ENCODE data around the gene TLX1.

TLX1 gene

GRCh38 chr10:101130984-101131961 lies at the start of gene TLX1:
Gene TLX1, plus strand, starts transcription at chr10:101131300. Its CDS starts 242 bp downstream, at chr10:101131542.
- no peak for DNase-seq (ENCODE audit: low read depth)

- no peak for DNase-seq (ENCODE audit: low read depth)
Observed at GRCh38 chr10:101085846-101086245, 45.3 kb upstream of the TLX1 start.

GRCh38 chr10:101087376-101087775 lies 43.7 kb upstream of the TLX1 start:
- DNase-seq (ENCODE audit: low read depth): no peak

DNA sequence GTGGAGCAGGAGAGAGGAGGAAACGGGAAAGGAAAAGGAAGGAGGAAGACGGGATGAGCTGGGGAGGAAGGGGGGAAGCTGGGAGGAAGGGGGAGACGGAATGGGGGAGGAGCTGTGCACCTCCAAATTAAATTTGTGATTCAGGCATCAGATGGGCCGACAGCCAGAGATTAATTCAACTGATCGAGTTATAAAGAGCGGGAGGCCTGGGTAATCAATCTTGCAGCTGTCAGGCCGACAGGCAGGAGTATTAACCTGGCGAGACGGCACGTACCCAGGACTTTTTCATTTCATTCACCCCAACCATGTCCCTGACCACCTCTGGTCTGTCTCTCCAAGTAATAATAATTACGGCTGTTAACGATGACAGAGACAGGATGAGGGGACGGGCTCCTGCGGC lies 43.1 kb upstream of the TLX1 start:
- DNase-seq (ENCODE audit: low read depth): no peak

DNA sequence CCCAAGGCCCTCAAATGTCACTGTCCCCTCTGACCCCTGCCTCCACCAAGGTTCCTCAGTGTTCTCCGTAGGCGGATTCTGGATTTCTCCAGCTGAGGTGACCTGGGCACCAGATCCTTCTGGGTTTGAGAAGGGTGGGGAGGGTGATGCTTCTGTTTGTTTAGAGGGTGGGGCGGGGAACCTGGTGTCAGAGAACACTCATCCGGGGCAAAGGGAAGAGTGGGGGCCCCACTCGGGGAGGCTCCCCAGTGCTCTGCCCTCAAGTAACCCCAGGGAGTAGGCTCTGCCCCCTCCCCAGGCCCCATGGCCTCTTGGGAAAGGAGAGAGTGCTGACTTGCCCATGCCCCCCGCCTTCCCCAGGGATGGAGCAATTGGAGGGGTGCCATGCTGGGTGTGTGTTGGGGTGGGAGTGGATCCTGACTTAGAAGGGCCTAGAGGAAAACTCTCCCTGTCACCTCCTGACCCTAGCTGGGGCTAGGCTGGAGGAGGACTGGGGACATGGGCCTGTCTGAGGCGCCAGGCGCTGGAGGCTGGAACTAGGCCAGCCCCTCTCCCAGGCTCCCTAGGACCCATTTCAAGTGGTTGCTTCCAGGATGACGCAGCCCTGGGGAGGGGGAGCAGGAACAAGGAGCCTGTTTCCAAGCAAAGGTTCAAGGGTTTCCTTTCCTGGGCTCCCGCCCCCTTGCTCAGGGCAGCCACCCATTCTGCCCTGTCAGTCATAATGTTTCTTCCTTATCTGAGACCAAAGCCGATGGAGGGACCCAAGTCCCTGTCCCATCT lies 41.4 kb upstream of the TLX1 start:
- DNase-seq (ENCODE audit: low read depth): no peak

GRCh38 chr10:101090597-101090996 lies 40.5 kb upstream of the TLX1 start:
- no peak for DNase-seq (ENCODE audit: low read depth)

GRCh38 chr10:101091546-101092290 lies 39.4 kb upstream of the TLX1 start:
- no peak for DNase-seq (ENCODE audit: low read depth)

DNA sequence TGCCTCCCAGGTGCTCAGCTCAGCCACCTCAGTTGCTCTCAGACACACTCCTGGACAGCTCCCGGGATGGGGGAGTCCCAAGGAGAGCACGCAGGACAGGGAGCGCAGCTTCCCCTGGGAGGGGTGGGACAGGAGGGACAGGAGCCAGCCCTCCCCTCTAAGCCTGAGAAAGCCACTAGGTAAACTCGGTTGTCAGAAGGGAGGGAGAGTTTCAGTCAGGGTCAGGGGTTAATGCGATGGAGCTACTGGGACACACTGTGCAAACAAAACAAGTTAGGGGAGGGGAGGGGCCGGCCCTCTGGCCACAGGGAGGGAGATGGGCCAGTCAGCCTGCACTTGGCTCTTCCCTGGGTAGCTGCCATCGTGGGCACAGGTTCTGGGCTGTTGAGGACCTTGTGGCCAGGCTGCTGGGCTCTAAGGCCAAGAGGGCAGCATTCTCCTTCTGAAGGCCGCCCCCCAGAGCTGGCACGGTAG lies 38.2 kb upstream of the TLX1 start:
- DNase-seq (ENCODE audit: low read depth): no peak

- DNase-seq (ENCODE audit: low read depth): no peak
Observed at GRCh38 chr10:101094121-101094879, 36.8 kb upstream of the TLX1 start.

DNA sequence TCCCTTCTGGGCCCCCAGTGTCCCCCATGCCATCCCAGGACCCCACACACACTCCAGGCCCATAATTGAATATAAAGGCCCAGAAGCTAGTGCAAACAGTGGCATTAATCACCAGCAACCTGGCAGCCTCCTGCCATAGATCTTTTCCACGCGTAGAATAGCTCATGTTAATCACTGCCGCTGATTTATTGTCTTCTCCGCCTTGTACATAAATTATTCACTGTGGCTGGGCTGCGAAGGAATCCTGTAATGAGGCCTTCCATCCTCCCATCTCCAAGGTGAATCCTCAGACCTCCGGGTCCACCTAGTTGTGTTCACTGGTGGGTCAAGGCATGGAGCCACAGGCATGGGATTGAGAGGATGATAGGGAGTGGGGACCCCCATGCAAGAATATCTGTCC lies 36.1 kb upstream of the TLX1 start:
- DNase-seq (ENCODE audit: low read depth): no peak

GRCh38 chr10:101095550-101096213 lies 35.4 kb upstream of the TLX1 start:
- DNase-seq (ENCODE audit: low read depth): peak; percentile 34

- no peak for DNase-seq (ENCODE audit: low read depth)
Observed at GRCh38 chr10:101096378-101096777, 34.7 kb upstream of the TLX1 start.

GRCh38 chr10:101097881-101098280 lies 33.2 kb upstream of the TLX1 start:
- DNase-seq (ENCODE audit: low read depth): no peak

GRCh38 chr10:101099901-101100300 lies 31.2 kb upstream of the TLX1 start:
- no peak for DNase-seq (ENCODE audit: low read depth)

DNA sequence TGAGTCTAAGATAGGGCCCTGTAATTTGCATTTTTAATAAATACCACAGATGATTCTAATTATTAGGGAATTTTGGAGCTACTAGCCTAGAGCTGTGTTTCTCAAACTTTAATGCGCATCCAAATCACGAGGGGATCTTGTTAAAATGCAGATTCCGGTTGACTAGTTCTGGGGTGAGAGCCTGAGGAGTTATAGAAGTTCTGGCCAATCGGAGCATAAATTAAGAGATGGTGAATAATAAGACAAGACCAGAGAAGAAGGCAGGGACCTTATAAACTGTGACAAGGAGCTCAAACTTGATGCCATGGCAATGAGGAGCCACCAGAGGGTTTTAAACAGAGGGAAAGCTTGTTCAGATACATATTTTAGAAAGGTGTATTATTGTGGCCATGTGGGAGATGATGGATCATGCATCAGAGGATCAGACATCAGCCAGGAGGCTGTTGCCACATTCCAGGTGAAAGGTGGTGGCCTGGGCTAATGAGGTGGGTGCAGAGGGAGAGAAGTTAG lies 29.7 kb upstream of the TLX1 start:
- DNase-seq (ENCODE audit: low read depth): no peak

- DNase-seq (ENCODE audit: low read depth): no peak
Observed at GRCh38 chr10:101103430-101103829, 27.7 kb upstream of the TLX1 start.

- no peak for DNase-seq (ENCODE audit: low read depth)
Observed at GRCh38 chr10:101106351-101106750, 24.7 kb upstream of the TLX1 start.

- DNase-seq (ENCODE audit: low read depth): no peak
Observed at GRCh38 chr10:101107771-101108170, 23.3 kb upstream of the TLX1 start.

DNA sequence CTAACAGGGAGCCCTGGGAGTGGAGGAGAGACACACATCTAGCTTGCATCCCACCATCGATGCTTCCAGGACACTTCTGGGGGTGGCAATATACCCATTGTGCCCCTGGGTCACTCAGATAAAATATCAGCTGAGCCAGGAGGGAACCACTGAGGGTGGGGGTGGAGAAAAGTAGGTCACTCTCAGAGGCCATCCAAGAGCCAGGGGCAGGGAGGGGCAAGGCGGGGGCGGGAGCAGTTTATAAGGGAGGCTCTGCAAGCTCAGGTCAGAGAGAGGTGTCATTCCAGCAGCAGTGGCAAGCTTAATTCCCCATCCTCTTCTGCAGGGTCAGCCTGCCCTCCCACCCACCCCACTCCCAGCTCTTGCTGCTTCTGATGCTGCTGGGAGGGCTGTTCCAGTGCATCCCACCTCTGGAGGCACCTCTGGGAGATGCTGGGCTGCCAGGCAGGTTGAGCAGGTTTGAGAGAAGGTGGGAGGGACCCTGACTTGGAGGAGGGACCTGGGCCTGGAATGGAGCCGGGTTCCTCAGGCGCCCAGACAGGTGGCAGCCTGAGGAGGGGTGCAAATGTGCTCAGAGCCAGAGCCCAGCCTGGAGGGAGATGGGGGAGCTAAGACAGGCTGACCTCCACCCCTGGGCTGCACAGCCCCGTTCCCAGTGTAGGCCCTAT lies 20.1 kb upstream of the TLX1 start:
- no peak for DNase-seq (ENCODE audit: low read depth)

GRCh38 chr10:101111547-101111946 lies 19.6 kb upstream of the TLX1 start:
- no peak for DNase-seq (ENCODE audit: low read depth)
